ENCODE measurements around the gene CMTM2. TPM values are rescaled to one million over a fixed set of nuclear protein-coding genes. Genes with fewer than 3 reads are reported as not detected.

CMTM2 gene
- total and polyA plus RNA-seq, 9 of the 15 experiments (the other 6 are each of a cell fraction or from before 2014, with no cell fraction given): not detected

DNA sequence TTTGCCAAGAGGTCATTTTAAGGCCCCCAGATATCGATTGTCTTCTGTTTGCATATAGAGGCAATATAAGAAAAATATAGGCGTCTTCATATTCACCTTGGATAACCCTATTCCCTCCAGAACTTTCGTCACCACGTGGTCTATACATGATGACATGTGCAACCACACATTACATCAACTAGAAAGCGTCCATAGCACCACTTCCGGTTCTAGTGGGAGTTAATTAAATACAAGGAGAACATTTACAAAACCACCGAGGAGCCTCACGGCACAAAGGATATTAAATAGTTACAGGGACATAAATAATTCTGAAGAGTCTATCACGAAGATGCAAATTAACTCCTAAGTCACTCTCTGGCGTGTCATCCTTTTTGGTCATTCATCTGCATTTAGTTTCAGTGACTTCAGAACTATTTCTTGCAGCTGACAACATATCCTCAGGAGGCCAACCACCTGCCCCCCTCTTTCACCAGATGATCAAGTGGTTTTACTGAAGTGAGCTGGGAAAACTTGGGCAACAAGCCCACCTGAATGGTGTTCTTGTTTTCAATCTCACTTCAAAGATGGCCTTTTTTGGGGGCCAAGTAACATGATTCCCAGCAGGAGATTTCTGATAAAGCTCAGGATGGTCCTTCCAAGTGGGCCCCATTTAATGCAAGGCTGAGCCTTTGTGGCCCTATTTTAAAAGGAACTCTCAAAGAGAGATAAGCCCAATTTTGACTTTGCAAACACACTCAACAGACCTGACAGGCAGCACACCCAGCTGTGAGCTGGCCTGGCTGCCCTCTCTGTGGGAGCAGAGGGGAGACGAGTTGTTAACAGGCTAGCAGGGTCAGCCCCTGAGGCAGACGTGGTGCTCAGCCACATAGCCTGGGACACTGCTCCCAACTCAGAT, 40.5 kb downstream of the CMTM2 start (continued):
- TF ChIP-seq ZNF583 (CRISPR knock-in tag; IDR thresholded peaks at IDR 0.05) (no peak), ETV6 (IDR thresholded peaks at IDR 0.05; ENCODE audit: borderline replicate concordance in 1 of 2, low read depth in 2 of 2, low read length in 1 of 2) (no peak), ETV6 (CRISPR knock-in tag; IDR thresholded peaks at IDR 0.05; ENCODE audit: borderline replicate concordance) (no peak), CC2D1A (IDR thresholded peaks at IDR 0.05) (no peak), TRIM24 (IDR thresholded peaks at IDR 0.05) (peak in 1 of 2 experiments; percentile 24; a peak in 1 of 4 replicates), TEAD4 (IDR thresholded peaks at IDR 0.05; ENCODE audit: low read length) (no peak), TEAD4 (CRISPR knock-in tag; IDR thresholded peaks at IDR 0.05; ENCODE audit: borderline replicate concordance) (no peak), CREB1 (IDR thresholded peaks at IDR 0.05) (0 out of 2 replicates have a peak, but pooled peaks have one; percentile 27), CREB1 (CRISPR knock-in tag; IDR thresholded peaks at IDR 0.05) (no peak), ZBTB17 (CRISPR knock-in tag; IDR thresholded peaks at IDR 0.05) (no peak), EHMT2 (IDR thresholded peaks at IDR 0.05) (no peak), ELF1 (tag; IDR thresholded peaks at IDR 0.05) (peak; percentile 56; the same call in 1 of the 2 replicates), NR3C1 (CRISPR knock-in tag; IDR thresholded peaks at IDR 0.05) (no peak), RBFOX2 (IDR thresholded peaks at IDR 0.05; ENCODE audit: low read depth, low read length) (peak; percentile 48), SNRNP70 (optimal IDR thresholded peaks at IDR 0.05; ENCODE audit: low read depth, low read length) (no peak), MAZ (CRISPR knock-in tag; conservative IDR thresholded peaks at IDR 0.05 in 1 of 2, IDR thresholded peaks at IDR 0.05 in 1 of 2) (no peak), RUNX1 (IDR thresholded peaks at IDR 0.05; ENCODE audit: low read depth) (no peak)
- TF ChIP-seq, protein P1, sequence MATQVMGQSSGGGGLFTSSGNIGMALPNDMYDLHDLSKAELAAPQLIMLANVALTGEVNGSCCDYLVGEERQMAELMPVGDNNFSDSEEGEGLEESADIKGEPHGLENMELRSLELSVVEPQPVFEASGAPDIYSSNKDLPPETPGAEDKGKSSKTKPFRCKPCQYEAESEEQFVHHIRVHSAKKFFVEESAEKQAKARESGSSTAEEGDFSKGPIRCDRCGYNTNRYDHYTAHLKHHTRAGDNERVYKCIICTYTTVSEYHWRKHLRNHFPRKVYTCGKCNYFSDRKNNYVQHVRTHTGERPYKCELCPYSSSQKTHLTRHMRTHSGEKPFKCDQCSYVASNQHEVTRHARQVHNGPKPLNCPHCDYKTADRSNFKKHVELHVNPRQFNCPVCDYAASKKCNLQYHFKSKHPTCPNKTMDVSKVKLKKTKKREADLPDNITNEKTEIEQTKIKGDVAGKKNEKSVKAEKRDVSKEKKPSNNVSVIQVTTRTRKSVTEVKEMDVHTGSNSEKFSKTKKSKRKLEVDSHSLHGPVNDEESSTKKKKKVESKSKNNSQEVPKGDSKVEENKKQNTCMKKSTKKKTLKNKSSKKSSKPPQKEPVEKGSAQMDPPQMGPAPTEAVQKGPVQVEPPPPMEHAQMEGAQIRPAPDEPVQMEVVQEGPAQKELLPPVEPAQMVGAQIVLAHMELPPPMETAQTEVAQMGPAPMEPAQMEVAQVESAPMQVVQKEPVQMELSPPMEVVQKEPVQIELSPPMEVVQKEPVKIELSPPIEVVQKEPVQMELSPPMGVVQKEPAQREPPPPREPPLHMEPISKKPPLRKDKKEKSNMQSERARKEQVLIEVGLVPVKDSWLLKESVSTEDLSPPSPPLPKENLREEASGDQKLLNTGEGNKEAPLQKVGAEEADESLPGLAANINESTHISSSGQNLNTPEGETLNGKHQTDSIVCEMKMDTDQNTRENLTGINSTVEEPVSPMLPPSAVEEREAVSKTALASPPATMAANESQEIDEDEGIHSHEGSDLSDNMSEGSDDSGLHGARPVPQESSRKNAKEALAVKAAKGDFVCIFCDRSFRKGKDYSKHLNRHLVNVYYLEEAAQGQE (IDR thresholded peaks at IDR 0.05; ENCODE audit: borderline replicate concordance): 0 out of 2 replicates have a peak, but pooled peaks have one; percentile 2
- TF ChIP-seq, protein P1 (CRISPR knock-in tag; IDR thresholded peaks at IDR 0.05; ENCODE audit: low read depth): no peak
- TF ChIP-seq, protein P2, sequence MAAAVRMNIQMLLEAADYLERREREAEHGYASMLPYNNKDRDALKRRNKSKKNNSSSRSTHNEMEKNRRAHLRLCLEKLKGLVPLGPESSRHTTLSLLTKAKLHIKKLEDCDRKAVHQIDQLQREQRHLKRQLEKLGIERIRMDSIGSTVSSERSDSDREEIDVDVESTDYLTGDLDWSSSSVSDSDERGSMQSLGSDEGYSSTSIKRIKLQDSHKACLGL (CRISPR knock-in tag; IDR thresholded peaks at IDR 0.05; ENCODE audit: borderline replicate concordance, poor library complexity, severe bottlenecking): no peak
- TF ChIP-seq, protein P3, sequence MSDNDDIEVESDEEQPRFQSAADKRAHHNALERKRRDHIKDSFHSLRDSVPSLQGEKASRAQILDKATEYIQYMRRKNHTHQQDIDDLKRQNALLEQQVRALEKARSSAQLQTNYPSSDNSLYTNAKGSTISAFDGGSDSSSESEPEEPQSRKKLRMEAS (CRISPR knock-in tag; IDR thresholded peaks at IDR 0.05): no peak; the same call in 1 of the 2 replicates

Data from K562 (cell line).